T-helper 2 cell (primary cell): ENCODE data around the gene HES3.
A peak's percentile ranks its signal among the peaks of the same experiment; 100 is the strongest.

Source experiments
- DNase-seq, 5 experiments: peaks; one replicate each; pipeline versions ENCODE4 v3.0.0 to v3.0.0-alpha.2; 2012 to 2022

HES3 gene

DNA sequence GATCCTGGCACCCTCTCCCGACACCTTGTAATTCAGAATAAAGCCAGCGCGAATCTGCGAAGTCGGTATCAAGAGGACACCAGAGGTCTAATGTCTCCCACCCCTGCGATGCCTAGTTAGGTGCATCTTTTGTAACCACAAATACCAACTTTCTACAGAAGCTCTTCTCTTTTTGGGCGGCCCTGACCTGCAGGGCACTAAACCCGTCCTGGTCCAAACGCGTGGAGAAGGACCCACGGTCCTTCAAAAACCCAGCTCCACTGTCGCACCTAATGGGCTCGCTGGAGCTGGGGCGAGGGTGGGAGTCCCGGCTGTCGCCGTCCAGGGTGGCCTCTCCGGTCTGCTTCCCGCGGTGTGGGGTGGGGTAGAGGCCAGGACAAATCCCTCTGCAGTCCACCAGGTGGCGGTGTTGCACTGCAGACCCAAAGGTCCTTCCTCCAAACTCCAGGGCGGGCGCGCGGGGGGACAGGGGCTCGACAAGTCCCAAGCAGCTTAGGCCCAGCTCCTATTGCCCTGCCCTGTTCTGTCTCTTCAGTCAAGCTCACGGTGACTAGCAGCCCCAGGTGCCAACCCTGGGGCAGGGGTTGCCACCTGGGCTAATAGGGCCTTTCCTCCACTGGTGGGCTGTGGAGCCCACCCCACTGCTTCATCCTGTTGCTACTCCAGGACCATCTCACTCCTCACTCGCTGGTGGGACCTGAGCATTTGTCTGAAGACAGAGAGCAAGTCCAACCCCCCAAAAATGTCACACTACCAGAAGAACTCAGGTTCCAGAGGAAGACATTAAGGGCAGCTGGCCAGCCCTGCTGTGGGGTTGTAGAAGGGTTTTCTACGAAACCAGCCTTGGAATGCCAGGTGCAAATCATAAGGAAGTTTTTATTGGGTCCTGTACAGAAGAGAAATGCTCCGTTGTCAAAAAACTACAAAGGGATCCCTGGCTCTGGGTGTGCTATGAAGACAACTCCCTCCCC lies 2.8 kb downstream of the HES3 start:
- peak; percentile 57 to 75 (median 71) for DNase-seq

DNA sequence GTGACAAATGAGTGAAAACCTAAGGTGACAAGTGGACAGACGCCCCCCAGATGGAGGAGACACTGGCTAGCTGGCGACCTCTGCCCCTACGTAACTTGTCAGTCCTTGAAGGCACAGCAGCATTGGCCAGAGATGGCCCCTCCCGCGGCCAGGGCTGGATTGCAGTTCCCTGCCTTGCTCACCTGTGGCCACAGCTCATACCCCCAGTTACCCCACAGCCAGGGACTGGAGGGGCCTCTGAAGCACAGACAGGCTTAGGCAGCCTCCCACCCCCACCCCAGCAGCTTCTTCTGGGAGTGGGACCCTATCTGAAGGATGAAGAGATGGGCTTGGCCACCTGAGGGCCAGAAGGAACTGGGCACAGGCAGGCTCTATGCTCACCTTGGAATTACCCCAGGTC lies 3.7 kb downstream of the HES3 start:
- DNase-seq, result no peak

DNA sequence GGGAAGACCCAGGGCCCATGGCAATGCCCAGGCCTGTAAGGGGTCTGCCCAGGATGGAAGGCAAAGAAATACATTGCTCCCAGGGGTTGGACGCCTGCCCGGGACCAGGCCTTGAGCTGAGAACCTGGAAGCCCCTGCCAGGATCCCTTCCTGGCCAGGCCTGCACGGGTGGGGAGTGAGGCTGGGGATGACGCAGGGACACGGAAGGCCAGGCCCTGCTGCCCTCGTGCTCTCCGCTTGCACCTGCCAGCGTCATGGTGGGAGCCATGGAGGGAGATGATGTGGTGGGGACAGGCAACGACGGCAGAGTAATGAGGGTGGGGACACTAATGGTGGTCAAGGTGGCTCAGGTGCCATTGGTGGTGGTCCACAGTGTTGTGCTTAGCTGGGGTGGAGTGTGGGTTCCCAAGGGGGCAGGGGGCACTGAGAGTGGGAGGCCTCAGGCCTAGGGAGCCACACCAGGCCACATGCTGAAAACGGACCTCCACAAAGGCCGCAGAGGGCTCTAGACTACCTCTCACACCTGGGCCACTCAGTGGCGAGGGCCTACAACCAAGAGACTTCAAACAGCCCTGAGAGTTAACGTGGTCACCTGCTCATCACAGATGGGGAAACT lies 4.3 kb downstream of the HES3 start:
- DNase-seq, result no peak

DNA sequence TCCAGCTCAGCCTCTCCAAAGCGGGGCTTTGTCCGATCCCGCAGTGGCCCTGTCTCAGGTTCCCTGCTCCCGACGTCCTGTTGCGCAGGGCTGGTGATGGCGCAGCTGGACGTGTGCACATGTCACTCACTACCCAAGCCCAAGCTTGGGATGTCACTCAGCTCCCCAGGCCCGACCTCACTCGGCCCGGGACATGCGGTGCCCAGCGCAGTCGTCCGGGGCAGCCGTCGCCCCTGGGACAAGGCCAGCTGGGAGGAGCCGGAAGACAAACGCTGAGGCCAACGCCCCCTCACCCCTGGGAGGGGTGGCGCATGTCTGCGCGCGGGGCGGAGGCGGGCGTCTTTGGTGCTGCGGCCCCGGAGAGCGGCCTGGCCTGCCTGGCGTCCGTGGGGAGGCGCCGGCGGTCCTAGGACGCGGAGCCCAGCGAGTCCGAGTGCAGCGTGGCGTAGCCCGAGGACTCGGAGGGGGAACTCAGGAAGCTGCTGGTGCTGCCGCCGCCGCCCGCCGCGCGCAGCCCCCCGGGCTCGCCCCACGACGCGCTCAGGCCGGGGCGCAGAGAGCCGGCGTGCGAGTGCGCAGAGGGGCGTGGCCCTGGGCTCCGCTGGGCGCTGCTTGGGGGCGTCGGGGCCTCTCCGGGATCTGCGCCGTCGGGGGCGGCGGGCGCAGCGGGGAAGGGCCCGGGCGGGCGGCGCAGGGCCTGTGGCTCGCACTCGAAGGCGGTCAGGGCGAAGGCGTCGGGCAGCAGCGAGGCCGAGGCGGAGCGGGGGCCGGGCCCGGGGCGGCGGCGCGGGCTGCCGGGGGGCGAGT lies 5.2 kb downstream of the HES3 start:
- no peak for DNase-seq

DNA sequence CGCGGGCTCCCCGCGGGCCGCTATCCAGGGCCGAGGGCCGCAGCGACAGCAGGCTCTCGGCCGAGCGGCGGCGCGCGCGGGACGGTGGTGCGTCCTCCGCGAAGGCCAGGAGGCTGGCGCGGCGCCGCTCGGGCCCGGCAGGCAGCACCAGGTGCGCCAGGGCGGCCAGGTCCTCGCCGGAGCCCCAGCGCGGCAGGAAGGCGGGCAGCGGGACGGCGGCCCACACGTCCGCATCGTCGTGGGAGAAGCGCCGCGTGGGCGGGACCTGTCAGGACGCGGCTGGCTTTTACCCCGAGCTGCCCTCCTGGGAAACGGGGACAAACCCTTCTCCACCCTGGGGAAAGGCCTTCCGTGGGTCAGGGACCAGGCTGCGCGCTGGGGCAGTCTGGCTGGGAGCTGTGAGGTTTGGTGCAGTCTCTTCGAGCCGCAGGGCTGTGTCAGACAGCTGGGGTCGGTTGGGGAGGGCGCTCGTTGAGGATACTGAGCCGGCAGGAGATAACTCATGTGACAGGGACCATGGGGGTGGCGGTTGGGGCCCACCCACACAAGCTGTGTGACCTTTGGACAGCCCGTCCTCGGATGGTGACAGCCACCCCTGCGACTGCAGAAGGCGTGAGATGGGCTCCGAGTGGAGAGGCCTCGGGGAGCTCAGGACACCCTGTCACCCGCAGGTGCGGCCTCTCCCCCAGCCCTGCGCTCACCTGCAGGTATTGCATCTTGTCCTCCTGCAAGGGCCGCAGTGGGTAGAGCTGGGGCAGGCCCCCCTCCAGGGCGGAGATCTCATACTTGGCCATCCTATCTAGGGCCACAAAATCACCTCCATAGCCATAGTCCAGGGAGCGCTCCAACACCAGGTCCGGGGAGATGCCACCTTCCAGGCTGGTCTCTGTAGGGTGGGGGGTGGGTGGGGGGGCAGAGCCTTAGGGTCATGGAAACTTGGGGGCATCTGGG lies 6.0 kb downstream of the HES3 start:
- no peak for DNase-seq

DNA sequence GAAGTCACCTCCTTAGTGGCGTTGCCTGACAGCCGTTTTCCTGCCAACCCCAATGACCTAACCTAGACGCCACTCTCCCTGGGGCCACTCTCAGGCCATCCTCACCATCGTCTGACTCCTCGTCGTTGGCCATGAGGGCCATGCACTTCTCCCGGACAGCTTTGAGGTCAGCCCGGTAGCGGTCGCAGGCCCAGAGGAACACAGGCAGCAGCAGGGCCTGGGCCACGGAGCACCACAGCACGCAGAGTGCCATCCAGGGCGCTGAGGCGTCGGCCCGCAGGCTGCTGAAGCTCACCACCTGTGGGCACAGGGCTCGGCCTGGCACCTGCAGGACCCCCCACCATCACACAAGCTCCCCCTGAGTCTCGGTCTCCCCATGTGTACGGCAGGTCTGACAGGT lies 7.3 kb downstream of the HES3 start:
- no peak for DNase-seq

DNA sequence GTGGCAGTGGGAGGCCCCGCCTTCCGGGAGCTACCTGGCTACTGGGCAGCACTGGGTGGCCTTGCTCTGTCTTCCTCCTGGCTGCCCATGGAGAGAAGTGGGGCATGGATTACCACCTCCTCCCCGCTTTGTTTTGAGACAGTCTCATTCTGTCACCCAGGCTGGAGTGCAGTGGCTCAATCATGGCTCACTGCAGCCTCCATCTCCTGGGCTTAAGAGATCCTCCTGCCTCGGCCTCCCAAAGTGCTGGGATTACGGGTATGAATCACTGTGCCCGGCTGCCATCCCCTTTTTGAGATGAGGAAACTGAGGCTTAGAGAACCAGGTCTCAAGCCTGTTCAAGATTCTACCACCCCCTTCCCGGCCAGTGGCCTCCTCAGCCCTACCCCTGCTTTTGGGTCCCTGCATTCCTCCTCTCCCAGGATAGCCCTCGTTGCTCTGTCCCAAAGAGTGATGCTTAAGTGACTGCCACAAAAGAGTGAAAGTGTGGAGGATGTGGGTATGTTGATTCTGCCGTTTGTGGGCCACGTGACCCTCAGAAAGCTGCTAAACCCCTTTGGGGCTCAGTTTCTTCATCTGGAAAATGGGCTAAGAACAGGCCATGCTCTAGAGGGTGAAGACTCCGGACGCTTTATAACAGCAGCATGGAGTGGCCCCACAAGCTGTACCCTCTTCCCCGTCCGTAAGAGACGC lies 7.8 kb downstream of the HES3 start:
- DNase-seq, result no peak

DNA sequence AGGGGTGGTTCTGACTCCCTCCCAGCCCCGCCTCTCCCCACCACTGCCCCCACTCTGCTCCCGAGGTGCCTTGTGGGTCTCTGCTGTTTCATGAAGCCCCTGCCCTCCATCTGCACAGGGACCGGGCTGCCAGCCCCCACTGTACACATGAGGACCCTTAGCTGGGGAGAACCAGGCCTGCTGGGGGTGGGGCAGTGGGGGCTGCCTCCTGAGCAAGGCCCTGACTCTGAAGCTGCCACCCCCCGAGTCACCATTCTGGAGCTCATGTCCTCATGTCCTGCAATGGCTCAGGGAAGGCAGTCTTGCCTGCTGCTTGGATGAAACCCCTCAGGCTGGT lies 8.4 kb downstream of the HES3 start:
- DNase-seq, result no peak

DNA sequence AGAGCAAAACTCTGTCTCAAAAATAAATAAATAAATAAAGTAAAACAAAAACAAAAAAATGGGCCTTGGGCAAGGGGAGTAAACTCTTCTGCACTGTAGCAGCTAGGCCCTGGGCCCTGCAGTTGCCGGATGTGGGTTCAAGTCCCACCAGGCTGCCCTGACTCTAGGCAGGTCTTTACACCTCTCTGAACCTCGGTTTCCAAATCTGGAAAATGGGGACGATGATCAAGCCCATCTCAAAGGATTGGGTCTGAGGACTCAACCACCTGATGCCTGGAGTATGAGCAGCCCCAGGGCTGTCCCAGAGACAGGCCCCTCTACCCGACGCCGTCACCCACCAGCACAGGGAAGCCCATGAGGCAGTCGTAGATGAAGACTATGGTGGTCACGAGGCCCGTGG lies 9.4 kb downstream of the HES3 start:
- no peak for DNase-seq

DNA sequence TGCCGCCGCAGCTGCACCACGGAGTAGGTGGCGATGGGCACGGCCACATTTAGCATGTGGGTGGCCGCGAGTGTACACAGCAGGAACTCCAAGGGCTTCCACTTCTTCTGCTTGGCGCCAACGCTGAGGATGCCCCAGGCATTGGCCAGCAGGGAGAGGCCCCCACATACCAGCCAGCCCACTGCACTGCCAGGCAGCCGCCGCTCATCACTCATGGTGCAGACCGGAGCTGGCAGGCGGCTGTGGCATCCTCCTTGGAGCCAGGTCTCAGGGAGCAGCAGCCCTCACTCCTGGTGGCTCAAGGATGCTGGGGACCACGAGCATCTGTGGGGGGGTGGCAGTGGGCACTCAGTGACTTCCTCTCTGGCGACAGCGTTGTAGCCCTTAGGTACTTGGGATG lies 10.7 kb downstream of the HES3 start:
- no peak for DNase-seq

DNA sequence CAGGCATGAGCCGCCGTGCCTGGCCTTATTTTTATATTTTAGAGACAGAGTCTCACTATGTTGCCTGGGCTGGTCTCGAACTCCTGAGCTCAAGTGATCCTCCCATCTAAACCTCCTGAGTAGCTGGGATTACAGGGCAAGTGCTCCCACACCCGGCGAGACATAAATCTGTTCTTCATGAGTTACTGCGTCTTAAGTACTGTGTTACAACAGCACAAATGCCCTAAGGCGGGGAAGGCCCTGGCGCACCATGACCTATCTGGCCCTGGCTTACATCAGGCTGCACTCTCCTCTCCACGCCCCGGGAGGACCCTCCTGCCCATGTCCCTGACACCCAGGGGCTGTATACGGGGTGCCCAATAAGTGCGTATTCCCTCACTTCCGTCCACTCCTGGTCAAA lies 12.7 kb downstream of the HES3 start:
- DNase-seq, result no peak

DNA sequence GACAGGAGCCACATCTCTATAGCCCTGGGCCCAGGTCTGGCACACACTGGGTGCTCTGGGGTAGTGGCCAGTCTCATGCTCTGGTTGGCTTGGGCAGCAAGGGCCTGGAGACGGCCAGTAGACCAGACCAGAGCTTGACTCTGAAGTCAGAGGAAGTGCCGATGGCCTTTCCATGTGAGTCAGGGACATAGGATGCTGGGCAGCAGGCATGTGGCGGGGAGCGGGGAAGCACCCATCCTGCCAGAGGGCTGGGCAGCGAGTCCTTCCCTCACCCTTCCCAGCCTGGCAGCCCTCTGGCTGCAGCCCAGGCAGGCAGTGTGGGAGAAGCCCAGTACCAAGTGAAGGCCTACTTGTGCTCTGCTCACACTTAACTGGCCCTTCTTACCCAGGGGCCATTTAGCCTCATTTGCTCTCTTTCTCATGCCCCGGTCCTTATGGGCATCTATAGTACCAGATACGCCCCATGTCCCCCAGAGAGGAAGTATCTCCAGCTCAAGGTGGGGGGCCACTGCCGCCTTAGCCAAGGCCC lies 13.6 kb downstream of the HES3 start:
- DNase-seq, result no peak

DNA sequence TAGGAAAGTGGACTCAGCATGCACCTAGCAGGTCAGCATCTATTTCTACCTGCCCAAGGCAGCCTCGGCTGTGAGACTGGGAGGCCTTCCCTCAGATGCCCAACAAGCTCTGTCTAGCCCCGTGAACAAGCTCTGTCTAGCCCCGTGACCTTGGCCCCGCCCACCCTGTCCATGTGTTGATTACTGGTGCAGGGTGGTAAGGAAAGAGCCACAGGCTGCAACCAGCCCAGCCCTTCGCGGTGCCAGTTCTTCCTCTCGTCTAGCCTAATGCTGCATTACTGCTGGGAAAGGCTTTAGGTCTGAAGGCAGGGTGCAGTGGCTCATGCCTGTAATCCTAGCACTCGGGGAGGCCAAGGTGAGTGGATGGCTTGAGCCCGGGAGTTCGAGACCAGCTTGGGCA lies 14.7 kb downstream of the HES3 start:
- no peak for DNase-seq

DNA sequence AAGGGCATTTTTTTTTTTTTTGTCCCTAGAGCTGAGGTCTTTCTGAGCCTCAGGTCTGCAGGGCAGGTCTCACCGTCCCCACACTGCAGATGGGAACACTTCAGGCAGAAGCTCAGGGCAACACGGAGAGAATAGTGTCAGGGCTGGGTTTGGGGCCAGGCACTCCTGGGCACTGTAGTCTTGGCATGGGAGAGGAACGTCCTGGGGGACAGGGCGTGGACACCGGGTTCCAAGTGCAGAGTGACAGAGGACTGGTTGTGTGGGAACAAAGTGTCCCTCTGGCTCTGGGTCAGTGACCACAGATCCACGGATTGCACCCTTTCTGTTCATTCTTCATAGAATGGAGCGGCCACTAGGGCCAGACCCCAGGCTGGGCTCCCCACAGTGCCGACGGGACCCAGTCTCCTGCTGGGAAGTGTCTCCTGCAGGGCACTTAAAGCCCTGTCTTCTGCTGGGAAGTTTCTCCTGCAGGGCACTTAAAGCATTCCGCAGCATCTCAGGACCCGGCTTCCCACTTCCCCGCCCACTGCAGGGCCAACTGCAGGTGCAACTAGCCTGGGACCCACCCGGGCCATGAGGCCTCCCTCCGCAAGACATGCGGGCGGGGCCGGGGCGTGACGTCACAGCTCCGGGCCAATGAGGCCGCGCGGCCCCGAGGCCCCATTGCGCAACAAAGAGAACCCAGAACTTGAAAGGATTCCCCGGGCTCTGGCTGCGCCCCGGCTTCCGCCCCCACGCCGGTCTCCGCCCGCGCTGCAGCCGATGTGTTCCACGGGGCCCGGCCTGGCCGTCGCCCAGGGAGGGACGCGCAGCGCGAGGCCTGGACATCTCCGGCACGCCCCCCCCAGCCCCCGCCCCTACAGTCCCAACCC lies 15.7 kb downstream of the HES3 start:
- DNase-seq, result peak; percentile 46 to 83 (median 72)

DNA sequence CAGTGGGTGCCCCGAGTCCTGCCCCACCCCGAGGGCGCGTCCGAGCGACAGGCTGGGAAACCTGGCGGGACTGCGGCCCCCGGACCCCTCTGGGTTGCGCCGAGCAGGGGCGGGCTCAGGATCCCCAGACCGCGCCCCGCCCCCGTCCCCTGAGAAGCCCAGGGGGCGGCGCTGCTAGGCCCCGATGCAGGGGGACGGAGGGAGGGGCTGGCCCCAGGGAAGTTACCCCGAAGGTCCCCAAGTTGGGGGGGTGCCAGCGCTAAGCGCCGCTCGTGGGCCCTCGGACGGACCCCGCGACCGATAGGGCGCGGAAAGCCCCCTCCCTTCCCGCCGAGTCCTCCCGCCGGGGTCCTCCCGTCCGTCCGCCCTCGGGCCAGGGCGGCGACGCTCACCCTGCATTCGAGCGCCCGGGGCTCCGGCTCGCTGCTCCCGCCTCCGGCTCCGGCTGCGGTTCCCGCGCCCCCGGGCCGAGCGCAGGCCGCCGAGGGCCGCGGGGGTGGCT lies 16.5 kb downstream of the HES3 start:
- DNase-seq, result no peak

DNA sequence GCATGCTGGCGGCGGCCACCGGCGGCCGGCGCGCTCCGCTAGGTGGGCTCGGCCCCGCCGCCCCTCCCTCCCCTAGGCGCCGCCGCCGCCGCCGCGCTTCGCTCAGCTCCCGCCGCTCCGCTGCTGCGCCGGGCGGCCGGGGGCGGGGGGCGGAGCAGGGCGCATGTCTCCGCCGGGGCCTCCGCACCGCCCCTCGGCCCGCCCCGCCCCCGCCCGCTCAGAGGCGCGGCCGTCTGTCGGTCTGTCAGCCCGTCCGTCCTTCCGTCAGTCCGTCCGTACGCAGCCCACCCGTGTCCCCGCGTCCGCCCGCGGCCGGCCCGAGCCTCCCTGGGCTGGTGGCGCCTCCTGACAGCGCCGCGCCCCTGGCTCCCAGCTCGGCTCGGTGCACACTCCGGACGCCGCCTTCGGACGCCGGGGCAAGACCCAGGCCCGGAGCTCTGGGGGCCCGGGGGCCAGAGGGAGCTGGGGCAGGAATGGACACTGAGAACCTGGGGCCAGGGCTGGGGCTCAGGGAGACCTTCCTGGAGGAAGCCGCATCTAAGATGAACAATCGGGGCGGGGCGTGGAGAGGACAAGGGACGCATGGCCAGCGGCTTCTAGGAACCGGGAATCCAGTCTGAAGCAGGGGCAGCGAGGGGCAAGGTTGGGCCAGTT lies 17.1 kb downstream of the HES3 start, which contains the start of gene GPR153:
GPR153 (minus strand) TSS at position 138 of the 654 bp plus-strand sequence. CDS start 6,193 bp downstream, outside the sequence.
- DNase-seq, result peak in 3 of 5 experiments; percentile 19 to 55 (median 25)

DNA sequence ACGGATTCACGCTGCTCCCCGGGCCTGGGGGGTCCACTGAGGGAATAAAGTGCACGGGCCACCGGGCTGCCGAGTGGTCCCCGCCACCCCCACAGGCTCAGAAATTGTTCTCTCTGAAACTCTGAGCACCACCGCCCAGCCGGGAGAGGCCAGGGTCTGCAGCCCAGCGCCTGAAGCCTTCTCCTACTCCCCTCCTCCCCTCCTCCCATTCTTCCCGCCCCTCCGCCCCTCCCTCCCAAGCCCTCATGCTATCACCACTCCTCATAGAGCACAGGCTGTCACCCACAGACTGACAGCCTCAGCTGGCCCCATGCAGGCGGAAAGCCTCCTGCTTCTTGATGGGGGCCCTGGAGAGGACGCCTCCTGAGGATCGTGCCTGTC lies 17.6 kb downstream of the HES3 start:
- DNase-seq, result no peak

DNA sequence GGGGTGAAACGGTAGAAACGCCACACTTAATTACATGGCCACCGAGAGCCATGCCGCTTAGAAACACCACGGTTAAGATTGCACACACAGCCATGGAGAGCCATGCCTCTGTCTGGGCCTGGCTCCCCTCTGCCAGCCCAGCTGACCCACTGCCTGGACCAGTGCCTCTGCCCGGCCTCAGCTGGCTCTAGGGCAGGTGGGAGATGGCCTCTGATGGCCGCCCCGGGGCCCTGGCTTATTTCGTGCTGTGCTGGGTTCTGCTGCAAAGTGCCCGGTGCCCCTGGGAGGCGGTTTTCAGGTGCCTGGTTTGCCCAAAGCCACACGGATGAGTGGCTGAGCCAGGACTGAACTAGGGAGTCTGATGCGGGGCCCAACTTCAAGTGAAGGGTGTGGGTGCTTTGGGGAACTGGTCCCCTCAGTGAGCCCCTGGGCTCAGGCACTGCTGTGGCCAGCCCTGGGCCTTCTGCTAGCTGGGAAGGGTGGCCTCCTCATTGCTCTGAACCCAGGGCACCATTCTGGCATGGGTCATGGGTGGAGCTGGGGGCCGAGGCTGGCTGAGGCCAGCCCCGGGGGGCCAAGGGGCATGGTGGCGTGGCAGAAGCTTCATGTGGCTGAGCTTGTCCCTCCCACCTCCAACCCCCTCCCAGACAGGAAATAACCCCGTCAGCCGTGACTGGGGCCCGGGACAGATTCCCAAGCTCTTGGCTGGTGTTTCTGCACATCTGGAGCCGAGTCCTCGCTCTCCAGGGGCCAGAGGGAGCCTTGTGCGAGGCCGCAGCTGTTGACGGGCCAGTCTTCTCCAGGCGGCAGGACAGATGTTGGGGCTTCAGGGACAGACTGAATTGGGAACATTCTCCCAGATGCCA lies 18.8 kb downstream of the HES3 start:
- DNase-seq, result no peak
